Measurements from ENCODE around the gene PLEKHG4B. TPM values are rescaled to one million over a fixed set of nuclear protein-coding genes. Genes with fewer than 3 reads are reported as not detected.

PLEKHG4B gene
- total RNA-seq, 1 donor from 2014 or later: 70.0 TPM

GRCh38 chr5:92401-93220 lies 643 bp downstream of the PLEKHG4B start:
- Mint-ChIP-seq H3K27me3 (ENCODE audit: low read depth) (peaks cover 22% of the 10 kb centered on the region), H3K4me3 (peak overlapping the region; percentile 82), H3K36me3 (peaks cover 7% of the 10 kb centered on the region), H3K9me3 (no peaks in the 10 kb centered on the region), H3K4me1 (peaks cover 44% of the 10 kb centered on the region), H3K27ac (peak overlapping the region; percentile 90)
- peak in 1 of 2 experiments; percentile 50 for DNase-seq (ENCODE audit: low spot score in 2 of 2, unreplicated experiment in 2 of 2)
- TF ChIP-seq, protein P1, sequence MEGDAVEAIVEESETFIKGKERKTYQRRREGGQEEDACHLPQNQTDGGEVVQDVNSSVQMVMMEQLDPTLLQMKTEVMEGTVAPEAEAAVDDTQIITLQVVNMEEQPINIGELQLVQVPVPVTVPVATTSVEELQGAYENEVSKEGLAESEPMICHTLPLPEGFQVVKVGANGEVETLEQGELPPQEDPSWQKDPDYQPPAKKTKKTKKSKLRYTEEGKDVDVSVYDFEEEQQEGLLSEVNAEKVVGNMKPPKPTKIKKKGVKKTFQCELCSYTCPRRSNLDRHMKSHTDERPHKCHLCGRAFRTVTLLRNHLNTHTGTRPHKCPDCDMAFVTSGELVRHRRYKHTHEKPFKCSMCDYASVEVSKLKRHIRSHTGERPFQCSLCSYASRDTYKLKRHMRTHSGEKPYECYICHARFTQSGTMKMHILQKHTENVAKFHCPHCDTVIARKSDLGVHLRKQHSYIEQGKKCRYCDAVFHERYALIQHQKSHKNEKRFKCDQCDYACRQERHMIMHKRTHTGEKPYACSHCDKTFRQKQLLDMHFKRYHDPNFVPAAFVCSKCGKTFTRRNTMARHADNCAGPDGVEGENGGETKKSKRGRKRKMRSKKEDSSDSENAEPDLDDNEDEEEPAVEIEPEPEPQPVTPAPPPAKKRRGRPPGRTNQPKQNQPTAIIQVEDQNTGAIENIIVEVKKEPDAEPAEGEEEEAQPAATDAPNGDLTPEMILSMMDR (IDR thresholded peaks at IDR 0.05; ENCODE audit: unreplicated experiment): no peak

GRCh38 chr5:93221-93980 lies 1.4 kb downstream of the PLEKHG4B start:
- peak overlapping the region; percentile 82 for H3K4me3 Mint-ChIP-seq
- peaks cover 44% of the 10 kb centered on the region for H3K4me1 Mint-ChIP-seq
- H3K27ac Mint-ChIP-seq: peak overlapping the region; percentile 90
- H3K9me3 Mint-ChIP-seq: no peaks in the 10 kb centered on the region
- peaks cover 7% of the 10 kb centered on the region for H3K36me3 Mint-ChIP-seq
- TF ChIP-seq, protein P1 (IDR thresholded peaks at IDR 0.05; ENCODE audit: unreplicated experiment): no peak
- peaks cover 20% of the 10 kb centered on the region for H3K27me3 Mint-ChIP-seq (ENCODE audit: low read depth)
- peak in 1 of 2 experiments; percentile 35 for DNase-seq (ENCODE audit: low spot score in 2 of 2, unreplicated experiment in 2 of 2)

- Mint-ChIP-seq H3K9me3 (no peaks in the 10 kb centered on the region), H3K36me3 (peaks cover 7% of the 10 kb centered on the region), H3K4me3 (no peak overlapping the region), H3K27ac (peak overlapping the region; percentile 61), H3K27me3 (ENCODE audit: low read depth) (peaks cover 19% of the 10 kb centered on the region), H3K4me1 (peaks cover 47% of the 10 kb centered on the region)
- TF ChIP-seq, protein P1 (IDR thresholded peaks at IDR 0.05; ENCODE audit: unreplicated experiment): no peak
- DNase-seq (ENCODE audit: low spot score in 2 of 2, unreplicated experiment in 2 of 2): peak in 1 of 2 experiments; percentile 31
Observed at GRCh38 chr5:94113-94892, 2.3 kb downstream of the PLEKHG4B start.

DNA sequence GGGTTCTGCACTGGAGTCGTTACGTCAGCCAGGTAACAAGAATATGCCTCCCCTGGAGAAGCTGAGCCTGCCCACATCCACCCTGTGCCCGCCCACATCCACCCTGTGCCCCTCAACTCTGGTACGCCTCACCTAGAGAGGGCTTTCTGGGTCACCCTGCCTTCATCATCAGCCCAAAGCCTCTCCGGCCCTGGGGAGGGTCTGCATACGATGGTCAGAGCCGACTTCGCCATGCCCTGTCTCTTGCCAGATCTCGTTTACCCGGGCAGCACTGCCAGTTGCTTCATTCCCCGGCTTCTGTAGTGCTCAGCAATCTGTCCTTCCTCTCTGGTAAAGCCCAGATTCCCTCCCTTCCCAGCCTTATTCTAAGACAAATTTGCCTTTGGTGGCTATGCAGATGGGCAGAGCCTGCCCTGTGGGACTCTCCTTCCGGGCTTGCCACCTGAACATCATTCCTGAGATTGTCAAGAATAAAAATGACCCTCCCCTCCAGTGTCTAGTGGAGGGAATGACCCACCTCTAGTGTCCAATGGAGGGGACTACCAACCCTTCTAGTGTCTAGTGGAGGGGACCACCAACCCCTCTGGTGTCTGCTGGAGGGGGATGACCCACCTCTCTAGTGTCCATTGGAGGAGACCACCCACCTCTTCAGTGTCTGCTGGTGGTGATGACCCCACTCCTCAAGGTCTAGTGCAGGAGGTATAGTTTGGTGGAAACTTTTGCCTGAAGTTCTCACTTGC lies 3.4 kb downstream of the PLEKHG4B start:
- no peak for DNase-seq (ENCODE audit: low spot score in 2 of 2, unreplicated experiment in 2 of 2)
- Mint-ChIP-seq H3K4me1 (peaks cover 53% of the 10 kb centered on the region), H3K27ac (peak overlapping the region; percentile 12), H3K27me3 (ENCODE audit: low read depth) (peaks cover 12% of the 10 kb centered on the region), H3K36me3 (peaks cover 7% of the 10 kb centered on the region), H3K4me3 (no peak overlapping the region), H3K9me3 (no peaks in the 10 kb centered on the region)
- TF ChIP-seq, protein P1 (IDR thresholded peaks at IDR 0.05; ENCODE audit: unreplicated experiment): no peak
